Spleen (tissue), 7 donors: Measurements from ENCODE around the gene SHC3.

Source experiments
- POLR2A ChIP-seq, 3 donors: fragments of 450-650 bp; IDR thresholded peaks; one replicate each; pipeline ENCODE4 v1.5.1; 2017; ENCODE audit warnings: antibody characterized with exemption in 3 of 3, mild to moderate bottlenecking in 1 of 3
- TF ChIP-seq, protein P1 (sequence below), 11 experiments: fragments of 200-600 bp in 7 of 11; fragments of 450-650 bp in 4 of 11; sonication (generic) in 4 of 11; IDR thresholded peaks in 8 of 11; conservative IDR thresholded peaks in 3 of 11; 1 replicate in 7 of 11; 2 replicates in 4 of 11; pipeline versions ENCODE4 v1.4.0 to v1.8.0; 2016 to 2021; ENCODE audit warnings: antibody characterized with exemption in 11 of 11, inconsistent platforms in 4 of 11, mild to moderate bottlenecking in 1 of 11
- donor health status: DM: no; HTN: no; CAD: no; lungs with moderate emphysema.
- donor health status: DM: no; HTN: no; CAD: no.
- donor health status: DM: no; HTN: no; CAD: no.

DNA sequence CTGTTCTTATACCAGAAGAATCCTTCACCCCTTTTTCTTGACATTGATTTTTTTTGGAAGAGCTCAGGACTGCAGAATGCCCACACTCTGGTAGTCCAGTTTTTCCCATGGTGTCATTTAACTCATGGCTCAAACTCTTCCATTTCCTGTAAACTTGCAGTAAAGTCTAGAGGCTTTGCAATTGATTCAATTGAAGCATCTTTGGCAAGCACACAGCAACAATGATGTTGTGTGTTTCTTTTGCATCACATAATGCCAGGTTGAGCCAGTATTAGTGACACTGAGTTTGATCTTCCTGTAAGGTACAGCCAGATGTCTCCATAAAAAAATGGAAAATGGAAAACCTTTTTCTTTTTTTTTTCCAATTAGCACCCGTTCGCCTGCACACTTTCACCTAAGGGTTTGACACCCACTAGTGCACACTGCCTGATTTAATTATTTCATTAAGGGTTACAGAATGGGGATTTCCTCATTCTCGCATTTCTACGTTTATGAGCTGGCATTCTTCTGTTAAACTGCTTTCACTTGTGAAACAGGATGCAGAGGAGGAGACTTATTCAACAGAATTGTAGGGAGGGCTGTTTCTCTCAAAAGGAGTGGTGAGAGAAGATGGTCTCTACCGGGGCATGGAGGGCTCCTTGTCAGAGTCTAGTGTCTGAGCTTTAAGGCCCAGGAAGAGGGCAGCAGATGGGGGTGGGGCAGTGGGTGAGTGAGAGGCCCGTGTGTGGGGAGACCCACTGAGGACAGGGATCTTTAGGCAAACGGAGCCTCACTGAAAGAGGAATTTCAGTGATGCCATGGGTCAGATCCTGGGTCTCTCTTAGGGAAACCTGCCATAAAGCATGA lies 189.6 kb downstream of the SHC3 start:
- no peak for TF ChIP-seq POLR2A (IDR thresholded peaks at IDR 0.05)
- TF ChIP-seq, protein P1, sequence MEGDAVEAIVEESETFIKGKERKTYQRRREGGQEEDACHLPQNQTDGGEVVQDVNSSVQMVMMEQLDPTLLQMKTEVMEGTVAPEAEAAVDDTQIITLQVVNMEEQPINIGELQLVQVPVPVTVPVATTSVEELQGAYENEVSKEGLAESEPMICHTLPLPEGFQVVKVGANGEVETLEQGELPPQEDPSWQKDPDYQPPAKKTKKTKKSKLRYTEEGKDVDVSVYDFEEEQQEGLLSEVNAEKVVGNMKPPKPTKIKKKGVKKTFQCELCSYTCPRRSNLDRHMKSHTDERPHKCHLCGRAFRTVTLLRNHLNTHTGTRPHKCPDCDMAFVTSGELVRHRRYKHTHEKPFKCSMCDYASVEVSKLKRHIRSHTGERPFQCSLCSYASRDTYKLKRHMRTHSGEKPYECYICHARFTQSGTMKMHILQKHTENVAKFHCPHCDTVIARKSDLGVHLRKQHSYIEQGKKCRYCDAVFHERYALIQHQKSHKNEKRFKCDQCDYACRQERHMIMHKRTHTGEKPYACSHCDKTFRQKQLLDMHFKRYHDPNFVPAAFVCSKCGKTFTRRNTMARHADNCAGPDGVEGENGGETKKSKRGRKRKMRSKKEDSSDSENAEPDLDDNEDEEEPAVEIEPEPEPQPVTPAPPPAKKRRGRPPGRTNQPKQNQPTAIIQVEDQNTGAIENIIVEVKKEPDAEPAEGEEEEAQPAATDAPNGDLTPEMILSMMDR (IDR thresholded peaks at IDR 0.05 in 8 of 11, conservative IDR thresholded peaks at IDR 0.05 in 3 of 11) = no peak
